Activated T-helper 1 cell treated with anti-CD3 and anti-CD28 coated beads, Interleukin-12 subunit alpha, Interleukin-12 subunit beta, Interleukin-2, Interleukin-4 antibody, amounts not matched to agents 30 ng/mL and 10 ng/mL and 1 ng/mL, durations not matched to agents 14 hours and 24 hours and 36 hours (primary cell): ENCODE measurements around the gene CPNE8. TPM values are rescaled to one million over a fixed set of nuclear protein-coding genes. Genes with fewer than 3 reads are reported as not detected.

ENCODE experiments used
- DNase-seq: peaks from one replicate; pipeline ENCODE4 v3.0.0; 2021; ENCODE audit warnings: low spot score
- H3K27ac Mint-ChIP-seq: one replicate; pipeline ENCODE4 v1.8.0; 2021; ENCODE audit warnings: mild to moderate bottlenecking, mixed read lengths
- H3K27me3 Mint-ChIP-seq: one replicate; pipeline ENCODE4 v1.8.0; 2022; ENCODE audit warnings: mild to moderate bottlenecking, moderate library complexity, mixed read lengths; ENCODE audit not compliant: insufficient read depth
- H3K36me3 Mint-ChIP-seq: one replicate; pipeline ENCODE4 v1.8.0; 2021; ENCODE audit warnings: low read depth, mixed read lengths
- H3K4me1 Mint-ChIP-seq: one replicate; pipeline ENCODE4 v1.8.0; 2021; ENCODE audit warnings: low read depth, mixed read lengths
- H3K4me3 Mint-ChIP-seq: one replicate; pipeline ENCODE4 v1.8.0; 2021; ENCODE audit warnings: mild to moderate bottlenecking, moderate library complexity, mixed read lengths
- H3K9me3 Mint-ChIP-seq: one replicate; pipeline ENCODE4 v1.8.0; 2021; ENCODE audit warnings: mixed read lengths
- intact Hi-C: fragments of 100-400 bp; cut with micrococcal nuclease; formaldehyde crosslinking; loops from one replicate; pipeline ENCODE4 v1.15.1; 2024
- total RNA-seq: library from RNA; stranded (reverse); gene quantifications from 2 replicates; pipeline ENCODE4 v1.2.3, GENCODE V29; 2022

CPNE8 gene
- total RNA-seq, 1 donor from 2014 or later, result 7.1 TPM

DNA sequence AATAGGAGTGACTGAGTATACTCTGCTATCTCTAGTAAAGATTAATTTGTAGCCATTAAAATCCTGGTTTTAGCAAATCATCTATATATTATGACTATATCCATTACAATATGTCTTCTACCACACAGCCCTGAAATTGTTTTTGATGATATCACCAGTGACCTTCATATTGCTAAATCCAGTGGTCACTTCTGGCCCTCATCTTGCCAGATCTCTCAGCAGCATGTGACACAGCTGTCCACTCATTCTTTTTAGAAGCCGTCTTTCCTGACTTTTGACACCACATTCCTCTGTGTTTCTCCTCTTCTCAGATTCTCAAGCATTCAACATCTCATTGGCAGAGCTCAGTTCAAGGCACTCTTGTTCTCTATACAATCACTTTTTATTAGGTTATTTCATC, 54.9 kb downstream of the CPNE8 start:
- intact Hi-C loops, result no loop called here
- no peaks in the 10 kb centered on the region for H3K4me1 Mint-ChIP-seq
- H3K9me3 Mint-ChIP-seq, result no peaks in the 10 kb centered on the region
- peaks cover 1% of the 10 kb centered on the region for H3K36me3 Mint-ChIP-seq
- no peak overlapping the region for H3K27ac Mint-ChIP-seq
- H3K4me3 Mint-ChIP-seq, result no peak overlapping the region
- H3K27me3 Mint-ChIP-seq, result no peaks in the 10 kb centered on the region
- DNase-seq, result no peak

DNA sequence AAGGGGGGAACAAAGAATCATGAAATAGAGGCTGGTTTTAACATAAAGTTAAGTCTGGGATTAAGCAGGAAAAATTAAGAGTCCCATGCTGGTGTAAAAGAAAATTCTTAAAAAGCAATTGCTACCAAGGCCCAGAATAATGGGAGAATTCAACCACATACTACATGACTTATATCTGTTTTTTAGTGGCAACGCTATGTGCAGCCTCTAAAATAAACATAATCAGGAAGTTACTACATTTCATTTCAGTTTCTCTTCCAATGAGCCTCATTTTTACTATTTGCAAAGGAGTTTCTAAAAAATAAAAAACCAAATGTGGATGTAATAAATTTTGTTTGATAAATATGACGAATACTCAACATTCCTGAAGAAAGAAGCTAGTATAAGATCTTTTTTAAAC, 58.1 kb downstream of the CPNE8 start:
- H3K4me3 Mint-ChIP-seq, result no peak overlapping the region
- no peaks in the 10 kb centered on the region for H3K27me3 Mint-ChIP-seq
- H3K27ac Mint-ChIP-seq, result no peak overlapping the region
- no peaks in the 10 kb centered on the region for H3K4me1 Mint-ChIP-seq
- H3K36me3 Mint-ChIP-seq, result peaks cover 1% of the 10 kb centered on the region
- intact Hi-C loops, result no loop called here
- no peaks in the 10 kb centered on the region for H3K9me3 Mint-ChIP-seq
- no peak for DNase-seq

DNA sequence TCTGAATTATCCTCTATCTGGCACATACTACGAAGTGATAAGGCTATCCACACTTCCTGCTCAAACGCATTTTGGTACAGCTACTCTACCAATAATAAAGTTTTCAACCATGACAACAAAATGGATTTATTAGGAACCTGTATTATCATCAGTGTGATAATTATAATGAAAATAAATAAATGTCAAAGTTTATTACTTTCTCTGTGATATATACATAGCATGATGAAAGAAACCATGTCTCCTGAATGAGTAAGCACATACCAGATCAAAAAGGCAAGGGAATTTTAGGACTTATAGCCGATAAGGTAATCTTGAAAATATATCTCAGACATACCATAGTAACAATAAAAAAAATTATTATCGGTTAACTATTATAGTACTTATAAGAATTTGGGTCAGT, 61.1 kb downstream of the CPNE8 start:
- Mint-ChIP-seq H3K4me1 (no peaks in the 10 kb centered on the region), H3K4me3 (no peak overlapping the region), H3K36me3 (no peaks in the 10 kb centered on the region), H3K27ac (no peak overlapping the region), H3K27me3 (no peaks in the 10 kb centered on the region), H3K9me3 (no peaks in the 10 kb centered on the region)
- no peak for DNase-seq
- intact Hi-C loops, result no loop called here

DNA sequence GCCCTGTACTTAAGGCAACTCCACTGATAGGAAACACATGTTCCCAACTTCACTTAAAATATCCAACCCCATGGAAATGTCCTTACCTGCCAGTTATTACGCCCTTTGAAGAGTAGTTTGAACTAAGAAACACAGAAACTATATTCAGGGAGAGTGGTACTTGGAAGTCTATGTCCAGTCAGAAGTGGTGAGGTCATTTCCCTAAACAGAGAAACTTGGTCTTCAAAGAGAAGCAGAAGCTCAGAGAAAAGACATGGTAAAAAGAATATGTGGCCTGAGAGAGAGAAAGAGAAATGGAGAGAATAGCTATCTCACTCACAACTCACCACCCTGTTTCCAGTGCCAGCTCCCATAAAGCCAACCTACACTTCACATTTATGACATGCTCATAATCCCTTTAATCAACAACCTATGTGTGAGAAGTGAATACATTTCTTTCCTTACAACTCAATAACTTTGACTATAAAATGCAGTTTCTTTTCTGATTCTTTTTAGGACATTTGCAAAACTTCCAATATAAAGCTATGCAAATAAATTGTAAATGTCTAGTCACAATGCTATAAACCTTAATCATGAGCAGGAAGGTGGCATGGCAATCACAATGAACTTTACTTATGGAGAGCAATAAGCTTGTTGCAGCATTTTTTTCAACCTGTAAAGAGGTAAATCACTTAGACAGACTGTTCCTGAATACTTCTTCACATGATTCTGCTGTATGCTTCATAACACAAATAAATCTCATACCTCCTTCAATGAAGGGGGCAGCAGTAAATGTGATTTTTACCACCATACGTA, 67.1 kb downstream of the CPNE8 start:
- Mint-ChIP-seq H3K4me1 (no peaks in the 10 kb centered on the region), H3K9me3 (peaks cover 6% of the 10 kb centered on the region), H3K27ac (no peak overlapping the region), H3K27me3 (no peaks in the 10 kb centered on the region), H3K4me3 (no peak overlapping the region), H3K36me3 (no peaks in the 10 kb centered on the region)
- intact Hi-C loops, result no loop called here
- no peak for DNase-seq

DNA sequence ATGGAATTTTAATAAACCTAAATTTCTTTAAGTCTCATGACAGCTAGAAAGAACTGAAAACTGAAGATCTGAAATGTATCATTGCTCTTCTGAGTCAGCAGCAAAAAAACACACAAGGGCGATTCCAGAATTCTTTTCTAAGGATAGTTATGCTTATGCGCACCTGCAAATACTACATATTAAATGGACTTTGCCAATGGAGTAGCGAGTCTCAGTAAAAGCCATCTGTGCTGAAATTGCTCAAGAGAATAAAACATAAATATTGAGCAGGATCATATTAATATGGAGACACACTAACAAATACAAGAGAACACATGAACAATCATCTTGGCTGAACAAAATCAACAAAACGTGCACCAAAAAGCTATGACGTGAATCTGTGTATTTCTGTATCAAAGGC, 73.7 kb downstream of the CPNE8 start:
- intact Hi-C loops, result no loop called here
- Mint-ChIP-seq H3K4me1 (no peaks in the 10 kb centered on the region), H3K27ac (no peak overlapping the region), H3K27me3 (no peaks in the 10 kb centered on the region), H3K9me3 (peaks cover 6% of the 10 kb centered on the region), H3K4me3 (no peak overlapping the region), H3K36me3 (no peaks in the 10 kb centered on the region)
- DNase-seq, result no peak

DNA sequence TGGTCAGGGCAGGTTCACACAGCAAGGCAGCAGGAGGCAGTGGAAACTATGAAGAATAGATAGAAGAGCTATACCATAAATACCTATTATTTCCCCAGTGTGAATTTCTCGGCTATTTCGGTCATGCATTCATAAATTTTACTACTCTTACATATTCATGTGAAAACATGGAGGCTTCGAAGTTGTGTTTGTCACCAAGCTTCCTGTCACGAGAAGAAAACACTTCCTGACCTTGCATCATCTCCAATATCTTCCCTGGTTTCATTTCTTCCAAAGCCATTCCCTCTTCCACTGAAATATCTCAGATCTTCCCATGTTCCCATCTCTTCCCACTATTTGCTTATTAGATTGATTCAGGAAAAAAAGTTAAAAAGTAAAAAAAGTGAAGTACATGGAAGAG, 80.4 kb downstream of the CPNE8 start:
- no peaks in the 10 kb centered on the region for H3K4me1 Mint-ChIP-seq
- no peaks in the 10 kb centered on the region for H3K9me3 Mint-ChIP-seq
- no peaks in the 10 kb centered on the region for H3K27me3 Mint-ChIP-seq
- no peak overlapping the region for H3K27ac Mint-ChIP-seq
- intact Hi-C loops, result no loop called here
- H3K4me3 Mint-ChIP-seq, result no peak overlapping the region
- DNase-seq, result no peak
- H3K36me3 Mint-ChIP-seq, result peaks cover 2% of the 10 kb centered on the region

DNA sequence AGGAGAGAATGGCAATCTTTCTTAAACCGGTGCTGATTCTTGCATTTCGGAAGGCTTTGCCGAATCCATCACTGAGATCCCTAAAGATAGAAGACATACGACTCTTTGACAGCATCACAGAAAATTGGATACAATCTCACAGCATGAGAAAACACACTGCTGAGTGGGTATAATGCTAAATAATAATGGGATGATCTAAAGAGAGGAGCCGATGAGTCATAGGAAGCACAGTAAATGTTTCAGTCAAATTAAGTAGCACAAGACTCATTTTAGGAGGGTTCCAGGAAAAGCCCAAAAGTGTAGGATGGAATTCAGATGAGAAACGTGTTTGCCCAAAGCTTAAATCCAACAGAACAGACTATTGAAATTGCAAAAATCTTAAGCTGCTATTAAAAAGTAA, 81.7 kb downstream of the CPNE8 start:
- Mint-ChIP-seq H3K27ac (no peak overlapping the region), H3K4me3 (no peak overlapping the region), H3K4me1 (no peaks in the 10 kb centered on the region), H3K27me3 (no peaks in the 10 kb centered on the region), H3K9me3 (no peaks in the 10 kb centered on the region), H3K36me3 (peaks cover 2% of the 10 kb centered on the region)
- intact Hi-C loops, result no loop called here
- DNase-seq, result no peak

DNA sequence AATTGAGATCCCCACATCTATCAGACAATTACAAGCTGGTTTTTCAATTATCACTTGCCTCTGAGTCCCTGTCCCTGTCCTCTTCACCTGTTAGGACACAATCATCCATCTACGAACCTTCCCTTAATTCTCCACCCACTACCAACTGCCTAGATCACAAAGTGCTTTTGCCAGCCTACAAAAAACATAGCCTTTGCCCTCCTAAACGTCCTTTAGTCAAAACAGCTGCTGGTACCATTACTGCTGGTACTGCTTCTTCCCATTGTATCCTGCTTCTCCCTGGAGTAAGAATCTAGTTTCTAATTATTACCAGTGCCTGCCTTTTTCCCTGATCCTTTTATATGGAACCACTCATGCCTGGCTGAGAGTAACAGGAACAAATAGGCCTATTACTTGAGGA, 82.1 kb downstream of the CPNE8 start:
- H3K27me3 Mint-ChIP-seq, result no peaks in the 10 kb centered on the region
- intact Hi-C loops, result no loop called here
- no peak for DNase-seq
- H3K36me3 Mint-ChIP-seq, result peaks cover 2% of the 10 kb centered on the region
- H3K9me3 Mint-ChIP-seq, result no peaks in the 10 kb centered on the region
- H3K4me3 Mint-ChIP-seq, result no peak overlapping the region
- no peaks in the 10 kb centered on the region for H3K4me1 Mint-ChIP-seq
- H3K27ac Mint-ChIP-seq, result no peak overlapping the region

DNA sequence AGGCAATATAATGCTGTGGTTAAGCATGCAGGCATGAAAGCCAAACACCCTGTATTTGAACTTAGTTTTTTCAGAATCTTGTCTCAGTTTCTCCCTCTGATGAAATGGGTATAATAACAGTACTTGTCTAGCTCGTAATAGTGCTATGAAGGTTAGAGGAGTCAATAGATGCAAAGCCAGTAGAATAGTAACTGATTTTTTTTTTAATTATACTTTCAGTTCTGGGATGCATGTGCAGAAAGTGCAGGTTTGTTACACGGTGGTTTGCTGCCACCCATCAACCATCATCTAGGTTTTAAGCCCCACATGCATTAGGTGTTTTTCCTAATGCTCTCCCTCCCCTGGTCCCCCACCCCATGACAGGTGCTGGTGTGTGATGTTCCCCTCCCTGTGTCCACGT, 87.4 kb downstream of the CPNE8 start:
- intact Hi-C loops, result no loop called here

DNA sequence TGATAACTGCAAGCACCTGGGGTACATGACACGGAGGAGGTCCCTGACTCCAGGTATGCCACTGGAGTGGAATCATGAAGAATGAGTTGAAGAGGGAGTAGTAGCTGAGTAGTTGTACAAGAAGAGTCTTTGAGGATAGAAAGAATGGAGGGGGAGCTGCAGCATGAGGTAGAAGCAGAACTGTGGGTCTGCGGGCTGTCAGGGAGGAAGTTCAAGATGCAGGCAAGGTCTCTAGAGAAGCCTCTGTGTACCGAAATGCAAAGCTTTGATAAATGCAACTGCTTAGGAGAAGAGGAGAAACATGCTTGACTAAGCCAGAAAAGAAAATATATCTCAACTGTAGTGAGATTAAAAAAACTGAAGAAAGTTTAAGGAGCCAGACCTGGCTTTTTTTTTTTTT, 91.5 kb downstream of the CPNE8 start:
- no peak overlapping the region for H3K27ac Mint-ChIP-seq
- no peak for DNase-seq
- peaks cover 2% of the 10 kb centered on the region for H3K36me3 Mint-ChIP-seq
- no peak overlapping the region for H3K4me3 Mint-ChIP-seq
- H3K9me3 Mint-ChIP-seq, result peaks cover 28% of the 10 kb centered on the region
- intact Hi-C loops, result no loop called here
- no peaks in the 10 kb centered on the region for H3K27me3 Mint-ChIP-seq
- H3K4me1 Mint-ChIP-seq, result no peaks in the 10 kb centered on the region

More for the DNA sequence above, 87.4 kb downstream of the CPNE8 start:
- Mint-ChIP-seq H3K4me1 (no peaks in the 10 kb centered on the region), H3K27me3 (no peaks in the 10 kb centered on the region), H3K4me3 (no peak overlapping the region), H3K36me3 (no peaks in the 10 kb centered on the region), H3K9me3 (peaks cover 10% of the 10 kb centered on the region), H3K27ac (no peak overlapping the region)
- DNase-seq, result no peak

DNA sequence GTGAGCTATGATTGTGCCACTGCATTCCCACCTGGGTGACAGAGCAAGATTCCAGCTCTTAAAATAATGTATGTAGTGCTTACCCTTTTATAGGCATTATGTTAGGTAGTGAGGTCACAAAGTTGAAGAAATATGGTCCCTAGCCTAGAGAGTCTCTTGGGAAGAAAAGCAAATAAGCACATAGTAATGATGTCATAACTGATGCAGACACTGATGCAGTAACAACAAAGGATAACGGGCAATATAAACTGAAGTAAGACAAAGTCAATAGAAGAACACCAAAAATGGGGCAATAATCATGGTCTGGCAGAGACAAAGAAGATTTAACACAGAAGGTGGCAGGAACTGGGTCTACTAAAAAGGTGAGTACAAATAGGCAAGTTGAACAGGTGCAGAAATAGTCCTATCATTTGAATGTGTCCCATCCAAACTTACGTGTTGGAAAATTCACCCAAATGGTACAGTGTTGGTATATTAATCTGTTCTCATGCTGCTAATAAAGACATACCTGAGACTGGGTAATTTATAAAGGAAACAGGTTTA, 93.5 kb downstream of the CPNE8 start:
- Mint-ChIP-seq H3K27me3 (no peaks in the 10 kb centered on the region), H3K27ac (no peak overlapping the region), H3K36me3 (peaks cover 2% of the 10 kb centered on the region), H3K9me3 (peaks cover 28% of the 10 kb centered on the region), H3K4me3 (no peak overlapping the region), H3K4me1 (no peaks in the 10 kb centered on the region)
- DNase-seq, result no peak
- intact Hi-C loops, result no loop called here

DNA sequence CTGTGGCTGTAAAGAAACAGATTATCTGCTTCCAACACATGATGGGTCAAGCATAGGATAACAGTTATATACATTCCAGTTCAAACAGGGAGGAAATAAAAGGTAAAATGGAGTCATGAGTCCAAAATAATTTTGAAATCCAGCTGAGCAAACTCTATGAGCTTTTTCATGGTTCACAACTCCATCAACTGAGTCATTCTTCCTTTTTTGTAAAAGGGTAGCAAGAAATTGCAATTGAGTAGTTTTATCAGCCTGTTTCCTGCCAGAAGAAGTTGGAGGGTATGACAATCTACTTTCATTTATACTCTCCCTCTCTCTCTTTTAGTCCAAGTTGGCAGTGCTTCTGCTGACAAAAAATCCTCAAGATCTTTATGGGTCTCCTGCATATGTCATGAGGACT, 95.6 kb downstream of the CPNE8 start:
- H3K27ac Mint-ChIP-seq, result no peak overlapping the region
- no peak overlapping the region for H3K4me3 Mint-ChIP-seq
- DNase-seq, result no peak
- H3K27me3 Mint-ChIP-seq, result no peaks in the 10 kb centered on the region
- H3K36me3 Mint-ChIP-seq, result peaks cover 2% of the 10 kb centered on the region
- peaks cover 28% of the 10 kb centered on the region for H3K9me3 Mint-ChIP-seq
- H3K4me1 Mint-ChIP-seq, result no peaks in the 10 kb centered on the region
- intact Hi-C loops, result no loop called here

DNA sequence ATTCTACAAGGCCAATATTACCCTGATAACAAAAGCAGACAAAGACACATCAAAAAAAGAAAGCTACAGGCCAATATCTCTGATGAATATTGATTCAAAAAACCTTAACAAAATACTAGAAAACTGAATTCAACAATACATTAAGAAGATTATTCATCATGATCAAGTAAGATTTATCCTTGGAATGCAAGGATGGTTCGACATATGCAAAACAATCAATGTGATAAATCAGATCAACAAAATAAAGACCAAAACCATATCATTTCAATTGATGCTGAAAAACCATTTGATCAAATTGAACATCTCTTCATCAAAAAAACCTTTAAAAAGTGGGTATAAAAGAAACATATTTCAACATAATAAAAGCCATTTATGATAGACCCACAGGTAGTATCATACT, 117.3 kb downstream of the CPNE8 start:
- H3K9me3 Mint-ChIP-seq, result peaks cover 37% of the 10 kb centered on the region
- DNase-seq, result no peak
- H3K4me3 Mint-ChIP-seq, result no peak overlapping the region

DNA sequence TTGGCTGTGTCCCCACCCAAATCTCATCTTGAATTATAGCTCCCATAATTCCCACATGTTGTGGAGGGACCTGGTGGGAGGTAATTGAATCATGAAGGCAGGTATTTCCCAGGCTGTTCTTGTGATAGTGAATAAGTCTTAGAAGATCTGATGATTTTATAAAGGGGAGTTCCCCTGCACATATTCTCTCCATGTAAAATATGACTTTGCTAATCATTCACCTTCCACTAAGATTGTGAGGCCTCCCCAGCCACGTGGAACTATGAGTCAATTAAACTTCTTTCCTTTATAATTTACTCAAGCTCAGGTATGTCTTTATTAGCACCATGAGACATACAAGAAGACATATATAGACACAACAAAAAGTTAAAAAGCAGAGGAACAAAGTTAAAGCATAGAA, 120.0 kb downstream of the CPNE8 start:
- peaks cover 37% of the 10 kb centered on the region for H3K9me3 Mint-ChIP-seq
- H3K27me3 Mint-ChIP-seq, result no peaks in the 10 kb centered on the region
- no peak overlapping the region for H3K4me3 Mint-ChIP-seq
- no peak overlapping the region for H3K27ac Mint-ChIP-seq
- peaks cover 5% of the 10 kb centered on the region for H3K36me3 Mint-ChIP-seq
- no peak for DNase-seq
- peaks cover 10% of the 10 kb centered on the region for H3K4me1 Mint-ChIP-seq
- intact Hi-C loops, result no loop called here

More for the DNA sequence above, 117.3 kb downstream of the CPNE8 start:
- Mint-ChIP-seq H3K4me1 (peaks cover under 1% of the 10 kb centered on the region), H3K27me3 (no peaks in the 10 kb centered on the region), H3K27ac (no peak overlapping the region), H3K36me3 (peaks cover 5% of the 10 kb centered on the region)
- intact Hi-C loops, result no loop called here
